ENCODE data around the gene NSRP1.
"Not testable (repeated sequence)": the region's sequence is repeated elsewhere in the genome, so short reads cannot be mapped to it uniquely, and the experiment has no call there.

The NSRP1 gene

DNA sequence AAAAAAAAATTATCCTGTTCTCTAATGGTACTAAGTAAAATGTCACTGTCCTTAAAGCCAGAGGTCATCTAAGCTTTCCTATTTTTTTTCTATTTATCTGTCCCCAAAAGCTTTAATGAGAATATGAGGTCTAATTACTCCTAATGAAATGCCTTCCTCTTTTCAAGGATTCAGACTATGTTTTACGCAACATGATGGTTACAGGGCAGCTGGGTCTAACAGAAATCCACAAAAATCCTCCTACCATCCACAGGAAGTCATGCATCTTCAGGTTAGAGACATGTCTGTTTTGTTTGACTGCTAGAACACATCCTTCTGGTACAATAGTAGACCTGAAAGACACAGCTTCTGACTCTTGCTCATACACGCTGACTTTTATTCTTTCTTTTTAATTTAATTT, 29.7 kb upstream of the NSRP1 start:
- Histone ChIP-seq H3K9me3 (ENCODE audit: insufficient read depth, low read depth, low read length) (no peaks in the 10 kb centered on the region), H3K4me3 (ENCODE audit: low read length, poor library complexity, severe bottlenecking) (no peak overlapping the region), H2AFZ (ENCODE audit: low read length) (no peak overlapping the region), H3K36me3 (ENCODE audit: insufficient read depth, low read length) (no peaks in the 10 kb centered on the region), H3K27me3 (ENCODE audit: insufficient read depth, low read length, poor library complexity, severe bottlenecking) (no peaks in the 10 kb centered on the region), H3K9me2 (replicated peaks; ENCODE audit: low read depth, low read length) (no peaks in the 10 kb centered on the region), H3K4me2 (ENCODE audit: low read depth, low read length, poor library complexity, severe bottlenecking) (no peak overlapping the region), H3K4me1 (ENCODE audit: insufficient read depth, low read length, poor library complexity, severe bottlenecking) (no peaks in the 10 kb centered on the region), H3K79me2 (ENCODE audit: insufficient read depth, low read length) (no peaks in the 10 kb centered on the region), H3K9ac (ENCODE audit: low read depth, low read length, poor library complexity, severe bottlenecking) (no peak overlapping the region), H4K20me1 (ENCODE audit: insufficient read depth, low read length, poor library complexity, severe bottlenecking) (no peaks in the 10 kb centered on the region), H3F3A (ENCODE audit: low read depth) (no peaks in the 10 kb centered on the region)
- TF ChIP-seq, protein P1, sequence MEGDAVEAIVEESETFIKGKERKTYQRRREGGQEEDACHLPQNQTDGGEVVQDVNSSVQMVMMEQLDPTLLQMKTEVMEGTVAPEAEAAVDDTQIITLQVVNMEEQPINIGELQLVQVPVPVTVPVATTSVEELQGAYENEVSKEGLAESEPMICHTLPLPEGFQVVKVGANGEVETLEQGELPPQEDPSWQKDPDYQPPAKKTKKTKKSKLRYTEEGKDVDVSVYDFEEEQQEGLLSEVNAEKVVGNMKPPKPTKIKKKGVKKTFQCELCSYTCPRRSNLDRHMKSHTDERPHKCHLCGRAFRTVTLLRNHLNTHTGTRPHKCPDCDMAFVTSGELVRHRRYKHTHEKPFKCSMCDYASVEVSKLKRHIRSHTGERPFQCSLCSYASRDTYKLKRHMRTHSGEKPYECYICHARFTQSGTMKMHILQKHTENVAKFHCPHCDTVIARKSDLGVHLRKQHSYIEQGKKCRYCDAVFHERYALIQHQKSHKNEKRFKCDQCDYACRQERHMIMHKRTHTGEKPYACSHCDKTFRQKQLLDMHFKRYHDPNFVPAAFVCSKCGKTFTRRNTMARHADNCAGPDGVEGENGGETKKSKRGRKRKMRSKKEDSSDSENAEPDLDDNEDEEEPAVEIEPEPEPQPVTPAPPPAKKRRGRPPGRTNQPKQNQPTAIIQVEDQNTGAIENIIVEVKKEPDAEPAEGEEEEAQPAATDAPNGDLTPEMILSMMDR (conservative IDR thresholded peaks at IDR 0.05; ENCODE audit: low read length): no peak
- no peak for TF ChIP-seq EZH2phosphoT487 (IDR thresholded peaks at IDR 0.05; ENCODE audit: borderline replicate concordance)

DNA sequence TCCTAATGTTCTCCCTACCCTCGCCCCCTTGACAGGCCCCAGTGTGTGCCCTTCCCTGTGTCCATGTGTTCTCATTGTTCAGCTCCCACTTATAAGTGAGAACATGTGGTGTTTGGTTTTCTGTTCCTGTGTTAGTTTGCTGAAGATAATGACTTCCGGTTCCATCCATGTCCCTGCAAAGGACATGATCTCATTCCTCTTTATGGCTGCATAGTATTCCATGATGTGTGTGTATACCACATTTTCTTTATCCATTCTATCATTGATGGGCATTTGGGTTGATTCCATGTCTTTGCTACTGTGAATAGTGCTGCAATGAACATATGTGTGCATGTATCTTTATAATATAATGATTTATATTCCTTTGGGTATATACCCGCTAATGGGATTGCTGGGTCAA, 29.2 kb upstream of the NSRP1 start:
- H3K4me2 ChIP-seq (ENCODE audit: low read depth, low read length, poor library complexity, severe bottlenecking); H3K9ac ChIP-seq (ENCODE audit: low read depth, low read length, poor library complexity, severe bottlenecking); H3K9me3 ChIP-seq (ENCODE audit: insufficient read depth, low read depth, low read length); H3K27me3 ChIP-seq (ENCODE audit: insufficient read depth, low read length, poor library complexity, severe bottlenecking); H3K36me3 ChIP-seq (ENCODE audit: insufficient read depth, low read length); H3K9me2 ChIP-seq (replicated peaks; ENCODE audit: low read depth, low read length); H3K4me1 ChIP-seq (ENCODE audit: insufficient read depth, low read length, poor library complexity, severe bottlenecking); H3K4me3 ChIP-seq (ENCODE audit: low read length, poor library complexity, severe bottlenecking); H4K20me1 ChIP-seq (ENCODE audit: insufficient read depth, low read length, poor library complexity, severe bottlenecking); H3K79me2 ChIP-seq (ENCODE audit: insufficient read depth, low read length); H3F3A ChIP-seq (ENCODE audit: low read depth); H2AFZ ChIP-seq (ENCODE audit: low read length): not testable (repeated sequence)

DNA sequence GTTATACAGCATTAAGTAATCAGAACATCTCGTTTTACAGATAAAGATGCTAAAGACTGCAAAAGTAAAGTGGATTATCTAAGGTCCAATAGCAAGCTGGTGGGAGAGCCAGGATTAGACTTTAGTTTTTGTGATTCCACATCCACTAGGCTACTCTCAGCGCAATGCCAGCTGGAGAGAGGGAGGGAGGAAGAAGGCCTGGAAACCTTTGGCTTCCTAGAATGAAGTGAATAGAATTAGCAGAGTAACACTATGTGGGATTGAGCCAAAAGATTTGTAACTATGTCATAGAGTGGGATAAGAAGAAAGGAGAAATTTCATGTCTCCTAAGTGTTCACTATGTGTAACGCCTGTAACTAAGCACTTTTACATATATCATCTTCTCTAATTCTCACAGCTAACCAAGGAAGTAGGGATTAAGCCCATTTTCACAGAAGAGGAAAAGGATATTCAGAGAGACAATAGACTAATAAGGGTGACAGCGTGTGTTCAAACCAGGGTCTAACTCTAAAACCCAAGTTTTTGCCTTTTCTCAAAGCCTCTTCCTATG, 25.4 kb upstream of the NSRP1 start:
- Histone ChIP-seq H3F3A (ENCODE audit: low read depth) (no peaks in the 10 kb centered on the region), H3K4me2 (ENCODE audit: low read depth, low read length, poor library complexity, severe bottlenecking) (no peak overlapping the region), H2AFZ (ENCODE audit: low read length) (no peak overlapping the region), H3K4me1 (ENCODE audit: insufficient read depth, low read length, poor library complexity, severe bottlenecking) (peaks cover 6% of the 10 kb centered on the region), H3K9me2 (replicated peaks; ENCODE audit: low read depth, low read length) (no peaks in the 10 kb centered on the region), H3K9ac (ENCODE audit: low read depth, low read length, poor library complexity, severe bottlenecking) (no peak overlapping the region), H3K27me3 (ENCODE audit: insufficient read depth, low read length, poor library complexity, severe bottlenecking) (no peaks in the 10 kb centered on the region), H3K79me2 (ENCODE audit: insufficient read depth, low read length) (no peaks in the 10 kb centered on the region), H4K20me1 (ENCODE audit: insufficient read depth, low read length, poor library complexity, severe bottlenecking) (no peaks in the 10 kb centered on the region), H3K36me3 (ENCODE audit: insufficient read depth, low read length) (no peaks in the 10 kb centered on the region), H3K9me3 (ENCODE audit: insufficient read depth, low read depth, low read length) (no peaks in the 10 kb centered on the region), H3K4me3 (ENCODE audit: low read length, poor library complexity, severe bottlenecking) (no peak overlapping the region)
- no peak for TF ChIP-seq EZH2phosphoT487 (IDR thresholded peaks at IDR 0.05; ENCODE audit: borderline replicate concordance)
- TF ChIP-seq, protein P1 (conservative IDR thresholded peaks at IDR 0.05; ENCODE audit: low read length): no peak

DNA sequence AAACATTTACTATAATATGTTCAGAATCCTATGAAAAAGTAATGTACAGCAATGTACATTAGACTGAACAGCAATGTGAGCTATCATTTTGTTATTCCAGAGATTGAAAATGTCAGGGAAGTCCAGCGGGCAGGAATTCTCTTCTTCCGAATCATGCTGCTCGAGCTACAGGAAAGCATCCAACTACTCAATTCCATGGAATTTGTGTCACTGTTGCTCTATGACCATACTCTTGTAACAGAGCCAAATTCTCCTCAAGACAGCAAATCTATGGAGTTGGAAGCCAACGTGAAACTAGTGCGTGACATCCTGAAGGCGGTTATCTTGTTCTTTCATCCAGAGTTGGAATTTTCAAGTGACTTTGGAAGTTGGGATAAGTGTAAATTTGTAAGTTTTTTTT, 24.8 kb upstream of the NSRP1 start:
- no peaks in the 10 kb centered on the region for H3K9me3 ChIP-seq (ENCODE audit: insufficient read depth, low read depth, low read length)
- H3K9ac ChIP-seq (ENCODE audit: low read depth, low read length, poor library complexity, severe bottlenecking): no peak overlapping the region
- H3K4me3 ChIP-seq (ENCODE audit: low read length, poor library complexity, severe bottlenecking): no peak overlapping the region
- no peaks in the 10 kb centered on the region for H3K79me2 ChIP-seq (ENCODE audit: insufficient read depth, low read length)
- no peaks in the 10 kb centered on the region for H3K27me3 ChIP-seq (ENCODE audit: insufficient read depth, low read length, poor library complexity, severe bottlenecking)
- no peaks in the 10 kb centered on the region for H3F3A ChIP-seq (ENCODE audit: low read depth)
- peaks cover 6% of the 10 kb centered on the region for H3K4me1 ChIP-seq (ENCODE audit: insufficient read depth, low read length, poor library complexity, severe bottlenecking)
- H4K20me1 ChIP-seq (ENCODE audit: insufficient read depth, low read length, poor library complexity, severe bottlenecking): no peaks in the 10 kb centered on the region
- TF ChIP-seq, protein P1 (conservative IDR thresholded peaks at IDR 0.05; ENCODE audit: low read length): no peak
- no peak for TF ChIP-seq EZH2phosphoT487 (IDR thresholded peaks at IDR 0.05; ENCODE audit: borderline replicate concordance)
- no peaks in the 10 kb centered on the region for H3K9me2 ChIP-seq (replicated peaks; ENCODE audit: low read depth, low read length)
- H3K36me3 ChIP-seq (ENCODE audit: insufficient read depth, low read length): no peaks in the 10 kb centered on the region
- H3K4me2 ChIP-seq (ENCODE audit: low read depth, low read length, poor library complexity, severe bottlenecking): no peak overlapping the region
- no peak overlapping the region for H2AFZ ChIP-seq (ENCODE audit: low read length)

Data from Loucy (cell line).